Stimulated activated CD4-positive, alpha-beta T cell treated with anti-CD3 and anti-CD28 coated beads, Interleukin-2, amount 100 ng/mL, for 4 hours (primary cell): ENCODE results near the gene PTPN7.
"Not testable (repeated sequence)": the region's sequence is repeated elsewhere in the genome, so short reads cannot be mapped to it uniquely, and the experiment has no call there.

ENCODE experiments used
- DNase-seq: peaks from one replicate; pipeline ENCODE4 v3.0.0-alpha.2; 2020; ENCODE audit warnings: low read depth

The PTPN7 gene

DNA sequence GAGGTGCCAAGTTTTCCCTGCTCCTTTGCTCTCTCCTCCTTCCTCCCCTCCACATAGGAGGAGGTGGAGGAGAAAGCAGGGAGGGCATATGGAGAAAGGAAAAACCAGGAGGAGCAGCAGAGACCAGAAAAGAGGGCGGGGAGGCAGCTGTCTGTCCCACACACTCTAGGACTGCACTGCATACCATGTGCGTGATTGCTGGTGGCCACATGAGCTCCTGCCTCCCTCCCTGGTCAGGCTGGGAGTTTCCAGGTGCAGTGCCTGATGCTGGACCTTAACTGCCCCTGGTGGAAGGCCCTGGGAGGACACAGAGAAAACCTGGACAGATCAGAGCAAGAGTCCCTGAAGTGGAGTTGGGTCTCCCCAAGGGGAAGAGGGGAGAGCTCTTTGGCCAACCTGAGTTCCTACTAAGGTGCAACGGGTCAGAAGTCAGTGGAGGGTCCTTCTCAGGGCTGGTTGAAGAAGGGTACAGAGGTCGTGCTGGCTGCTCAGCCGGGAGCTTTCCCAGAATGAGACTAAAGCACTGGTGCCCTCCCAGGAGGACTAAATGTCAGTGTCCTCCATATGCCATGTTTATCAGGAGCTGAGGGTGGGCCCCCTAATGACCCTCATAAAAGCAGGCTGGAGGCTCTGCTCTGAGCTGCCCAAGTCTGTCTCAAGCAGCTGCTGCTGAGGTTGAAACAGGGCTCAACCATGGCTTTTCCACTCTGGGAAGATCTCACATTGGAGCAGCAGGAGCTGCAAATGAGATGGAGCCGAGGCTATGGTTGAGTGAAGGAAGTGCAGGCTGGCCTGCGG lies 29.7 kb upstream of the PTPN7 start:
- DNase-seq = no peak

DNA sequence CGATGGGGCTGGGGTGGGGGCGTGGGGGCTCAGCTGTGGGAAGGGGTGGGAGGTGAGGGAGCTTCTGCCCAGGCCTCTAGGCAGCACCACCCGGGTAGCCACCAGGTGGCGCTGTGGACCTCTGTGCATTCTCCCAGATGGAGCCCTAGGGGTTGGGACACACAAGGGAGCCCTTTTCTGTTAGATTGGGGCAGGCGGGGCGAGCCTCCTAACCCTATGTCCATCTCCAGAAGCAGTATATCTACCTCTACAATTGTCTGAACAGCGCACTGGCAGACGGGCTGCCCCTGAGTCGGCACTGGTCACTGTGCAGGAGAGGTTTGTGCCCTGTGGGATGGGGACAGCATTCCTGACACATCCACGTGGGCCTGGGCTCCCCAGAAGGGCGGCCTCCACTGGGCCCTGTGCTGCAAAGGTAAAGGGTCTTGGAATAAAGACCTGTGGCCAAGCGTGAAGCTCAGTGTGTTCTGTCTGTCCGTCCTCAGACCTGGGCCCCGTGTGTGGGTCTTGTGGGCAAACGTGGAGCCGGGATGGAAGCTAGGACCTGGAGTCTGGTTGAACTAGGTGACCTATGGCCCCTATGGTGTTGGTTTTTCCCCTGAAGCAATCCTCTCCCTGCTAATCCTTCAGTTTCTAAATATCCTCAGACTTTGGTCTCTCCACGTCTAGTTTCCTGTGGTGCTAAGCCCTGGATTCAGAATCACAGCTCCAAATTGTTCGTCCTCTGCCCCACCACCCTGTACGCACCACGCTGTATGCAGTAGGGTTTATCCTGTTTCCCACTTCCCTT lies 28.8 kb upstream of the PTPN7 start:
- peak; percentile 66 for DNase-seq

DNA sequence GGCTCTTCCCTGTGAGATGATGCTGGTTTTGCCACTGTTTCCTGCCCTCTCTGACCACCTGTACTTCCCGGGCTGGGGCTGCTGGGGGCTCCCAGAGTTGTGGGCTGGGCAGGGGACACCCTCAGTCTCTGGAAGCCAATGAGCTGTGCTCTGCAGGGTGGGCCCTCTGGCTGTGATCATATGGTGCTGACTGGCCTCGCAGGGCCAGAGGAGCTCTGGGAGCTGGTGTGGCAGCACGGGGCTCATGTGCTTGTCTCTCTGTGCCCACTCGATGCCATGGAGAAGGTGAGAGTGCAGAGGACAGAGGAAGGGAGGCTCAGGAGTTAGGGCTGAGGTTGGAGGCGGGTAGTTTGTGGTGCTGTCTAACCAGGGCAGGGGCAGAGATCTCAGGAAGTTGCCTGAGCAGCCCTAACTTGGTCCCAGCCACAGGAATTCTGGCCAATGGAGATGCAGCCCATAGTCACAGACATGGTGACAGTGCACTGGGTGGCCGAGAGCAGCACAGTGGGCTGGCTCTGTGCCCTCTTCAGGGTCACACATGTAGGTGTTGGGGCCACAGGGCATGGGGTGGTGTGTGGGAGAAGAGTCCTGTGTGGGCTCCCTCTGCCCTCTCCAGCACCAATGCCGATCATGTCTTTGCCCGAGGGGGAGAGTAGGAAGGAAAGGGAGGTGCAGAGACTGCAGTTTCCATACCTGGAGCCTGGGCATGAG lies 27.4 kb upstream of the PTPN7 start:
- no peak for DNase-seq

DNA sequence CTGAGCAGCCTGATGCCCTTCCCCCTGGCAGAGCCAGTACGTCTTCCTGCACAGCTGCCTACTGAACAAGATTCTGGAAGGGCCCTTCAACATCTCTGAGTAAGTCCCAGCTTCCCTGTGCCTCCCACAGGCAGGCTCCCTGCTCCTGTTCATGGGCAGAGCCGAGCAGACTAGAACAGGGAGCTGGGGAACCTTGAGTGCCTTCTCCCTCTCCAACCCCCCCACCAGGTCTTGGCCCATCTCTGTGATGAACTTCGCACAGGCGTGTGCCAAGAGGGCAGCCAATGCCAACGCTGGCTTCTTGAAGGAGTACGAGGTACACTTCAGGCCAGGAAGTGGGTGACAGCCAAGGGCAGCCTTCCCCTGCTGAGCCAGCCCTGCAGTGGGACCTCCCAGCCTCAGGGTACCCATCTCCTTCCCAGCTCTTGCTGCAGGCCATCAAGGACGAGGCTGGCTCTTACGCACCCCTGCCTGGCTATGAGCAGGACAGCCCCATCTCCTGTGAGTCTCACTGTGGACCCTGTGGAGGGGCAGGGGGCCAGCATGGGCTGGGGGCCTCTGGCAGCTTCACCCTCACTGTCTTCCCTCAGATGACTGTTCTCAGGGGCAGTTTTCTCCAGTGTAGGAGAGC lies 26.8 kb upstream of the PTPN7 start:
- no peak for DNase-seq

DNA sequence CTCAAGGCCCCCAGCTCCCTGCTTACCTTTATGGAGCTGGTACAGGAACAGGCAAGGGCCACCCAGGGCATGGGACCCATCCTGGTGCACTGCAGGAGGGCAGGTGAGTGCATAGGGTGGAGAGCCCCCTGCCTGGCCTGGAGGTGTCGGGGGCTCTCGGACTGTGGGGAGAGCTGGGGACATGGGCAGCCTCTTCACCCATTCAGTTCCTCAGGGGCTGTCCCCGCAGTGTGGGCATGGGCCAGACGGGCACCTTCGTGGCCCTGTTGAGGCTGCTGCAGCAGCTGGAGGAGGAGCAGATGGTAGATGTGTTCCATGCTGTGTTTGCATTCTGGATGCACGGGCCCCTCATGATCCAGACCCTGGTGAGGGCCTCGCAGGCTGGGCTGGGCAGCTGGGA lies 25.9 kb upstream of the PTPN7 start:
- no peak for DNase-seq

DNA sequence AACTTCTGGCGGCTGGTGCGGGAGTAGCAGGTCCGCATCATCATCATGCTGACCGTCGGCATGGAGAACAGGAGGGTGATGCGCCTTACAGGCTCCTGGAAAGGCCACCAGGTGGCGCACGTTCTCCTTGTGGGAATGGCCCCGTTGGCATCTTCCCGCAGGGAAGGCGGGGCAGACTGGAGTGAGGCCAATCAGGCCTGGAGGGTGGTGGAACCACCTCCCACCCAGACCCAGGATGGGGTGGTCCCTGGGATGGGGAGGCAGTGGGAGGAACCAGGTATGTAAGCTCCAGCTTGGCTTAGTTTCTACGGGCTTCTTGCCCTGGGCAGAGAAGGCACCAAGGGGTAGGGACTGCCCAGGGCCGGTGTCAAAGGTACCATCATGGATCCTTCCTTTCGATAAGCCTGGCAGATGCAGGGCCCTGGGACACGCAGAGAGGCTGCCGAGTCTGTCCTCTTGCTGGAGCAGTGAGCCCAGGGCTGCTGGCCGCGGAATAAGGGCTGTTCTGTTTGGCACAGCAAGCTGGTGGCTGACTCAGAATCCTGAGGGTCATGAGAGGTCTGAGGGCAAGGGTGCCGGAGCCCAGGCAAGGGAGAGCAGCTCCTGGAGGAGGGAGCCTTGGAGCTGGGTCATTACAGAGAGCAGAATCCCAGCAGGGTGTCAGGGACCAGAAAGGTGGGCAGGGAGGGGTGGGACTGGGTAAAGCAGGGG lies 24.5 kb upstream of the PTPN7 start:
- peak; percentile 45 for DNase-seq

DNA sequence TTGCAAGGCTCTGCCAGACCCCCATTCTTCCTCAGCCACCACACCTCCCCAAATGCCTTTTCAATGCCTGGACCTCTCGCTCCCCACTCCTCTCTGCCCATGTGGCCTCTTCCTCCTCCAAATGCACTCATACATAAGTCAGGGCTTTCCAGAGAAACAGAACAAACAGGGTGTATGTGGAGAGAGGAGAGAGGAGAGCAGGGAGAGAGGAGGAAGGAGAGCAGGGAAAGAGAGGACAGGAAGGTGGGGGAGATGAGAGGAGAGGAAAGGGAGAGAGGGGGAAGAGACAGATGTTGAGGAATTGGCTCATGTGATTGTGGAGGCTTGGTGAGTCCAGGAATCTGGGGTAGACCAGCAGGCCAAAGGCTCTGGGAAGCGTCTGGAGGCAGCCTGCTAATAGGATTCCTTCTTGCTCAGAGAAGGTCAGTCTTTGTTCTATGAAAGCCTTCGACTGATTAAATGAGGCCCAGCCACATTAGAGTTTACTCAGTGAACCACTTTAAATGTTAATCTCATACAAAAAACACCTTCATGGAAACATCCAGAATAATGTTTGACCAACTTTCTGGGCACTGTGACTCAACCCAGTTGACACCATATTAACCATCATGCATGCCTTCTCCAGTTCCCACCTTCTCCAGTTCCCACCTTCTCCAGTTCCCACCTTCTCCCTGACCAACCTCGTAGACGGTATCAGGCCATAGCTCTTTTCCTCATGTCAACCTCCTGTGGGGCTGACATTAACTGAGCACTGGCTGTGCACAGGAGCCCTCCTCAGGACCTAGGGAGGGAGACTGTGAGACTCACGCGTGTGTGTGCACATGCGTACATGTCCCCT lies 21.9 kb upstream of the PTPN7 start:
- no peak for DNase-seq

DNA sequence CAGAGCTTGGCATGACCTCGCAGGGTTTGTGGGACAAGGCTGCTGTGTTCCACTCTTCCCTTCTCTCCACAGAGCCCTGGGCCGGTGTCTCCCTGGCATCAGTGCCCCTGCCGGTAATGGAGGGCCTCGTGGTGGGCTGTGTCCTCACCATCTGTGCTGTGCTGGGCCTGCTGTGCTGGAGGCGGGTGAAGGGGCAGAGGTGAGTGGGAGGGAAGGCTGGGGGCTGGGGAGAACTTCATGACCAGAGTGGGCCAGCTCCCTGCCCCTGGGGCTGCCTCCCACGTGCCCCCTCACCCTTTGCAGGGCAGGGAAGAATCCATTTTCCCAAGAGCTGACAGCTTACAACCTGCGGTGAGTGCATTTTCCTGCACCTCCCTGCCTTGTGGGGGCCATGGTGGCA lies 21.2 kb upstream of the PTPN7 start:
- no peak for DNase-seq

DNA sequence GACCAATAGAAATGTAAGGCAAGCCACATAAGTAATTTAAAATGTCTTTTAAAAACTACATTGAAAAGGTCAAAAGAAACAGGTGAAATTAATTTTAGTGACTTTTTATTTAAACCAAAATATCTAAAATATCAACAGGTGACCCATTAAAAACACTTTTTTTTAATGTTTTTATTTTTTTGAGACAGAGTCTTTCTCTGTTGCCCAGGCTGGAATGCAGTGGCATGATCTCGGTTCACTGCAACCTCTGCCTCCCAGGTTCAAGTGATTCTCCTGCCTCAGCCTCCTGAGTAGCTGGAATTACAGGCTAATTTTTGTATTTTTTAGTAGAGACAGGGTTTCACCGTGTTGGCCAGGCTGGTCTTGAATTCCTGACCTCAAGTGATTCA lies 20.3 kb upstream of the PTPN7 start:
- DNase-seq = not testable (repeated sequence)

DNA sequence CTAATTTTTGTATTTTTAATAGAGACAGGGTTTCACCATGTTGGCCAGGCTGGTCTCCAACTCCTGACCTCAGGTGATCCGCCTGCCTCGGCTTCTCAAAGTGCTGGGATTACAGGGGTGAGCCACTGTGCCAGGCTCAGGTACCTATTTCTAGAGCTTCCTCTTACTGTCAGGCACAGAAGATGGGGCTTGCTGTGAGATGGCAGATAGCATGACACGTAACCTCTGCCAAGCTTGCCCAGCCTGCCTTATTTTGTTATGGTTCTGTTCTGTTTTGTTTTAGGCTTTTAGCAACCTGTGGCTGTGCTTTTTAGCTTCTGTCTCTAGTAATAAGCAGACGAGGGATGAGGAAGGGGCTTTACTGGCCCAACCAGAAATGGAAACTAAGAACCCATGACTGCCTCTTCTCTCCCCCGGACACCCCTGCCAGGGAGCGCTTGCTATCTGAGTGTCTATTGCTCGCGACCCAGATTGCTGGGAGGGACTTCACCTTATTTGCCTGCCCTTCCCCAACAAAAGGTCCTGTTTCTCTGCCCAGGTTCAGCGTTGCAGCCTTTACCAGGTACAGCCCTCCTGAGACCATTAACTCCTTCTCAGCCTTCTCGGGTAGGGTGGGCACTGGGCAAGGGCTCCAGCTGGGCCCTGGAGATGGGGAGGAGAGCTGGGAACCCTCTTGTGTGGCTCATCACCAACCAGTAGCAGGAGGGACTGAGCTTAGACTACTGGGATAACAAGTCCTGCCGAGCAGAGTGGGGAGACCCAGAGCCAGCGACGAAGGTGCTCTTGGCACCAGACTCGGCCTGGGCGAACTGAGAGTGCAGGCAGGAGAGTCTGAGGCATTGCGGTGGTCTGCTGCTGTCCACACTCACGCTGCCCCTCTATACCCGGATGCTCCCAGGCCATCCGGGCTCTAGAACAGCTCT lies 19.7 kb upstream of the PTPN7 start:
- no peak for DNase-seq

DNA sequence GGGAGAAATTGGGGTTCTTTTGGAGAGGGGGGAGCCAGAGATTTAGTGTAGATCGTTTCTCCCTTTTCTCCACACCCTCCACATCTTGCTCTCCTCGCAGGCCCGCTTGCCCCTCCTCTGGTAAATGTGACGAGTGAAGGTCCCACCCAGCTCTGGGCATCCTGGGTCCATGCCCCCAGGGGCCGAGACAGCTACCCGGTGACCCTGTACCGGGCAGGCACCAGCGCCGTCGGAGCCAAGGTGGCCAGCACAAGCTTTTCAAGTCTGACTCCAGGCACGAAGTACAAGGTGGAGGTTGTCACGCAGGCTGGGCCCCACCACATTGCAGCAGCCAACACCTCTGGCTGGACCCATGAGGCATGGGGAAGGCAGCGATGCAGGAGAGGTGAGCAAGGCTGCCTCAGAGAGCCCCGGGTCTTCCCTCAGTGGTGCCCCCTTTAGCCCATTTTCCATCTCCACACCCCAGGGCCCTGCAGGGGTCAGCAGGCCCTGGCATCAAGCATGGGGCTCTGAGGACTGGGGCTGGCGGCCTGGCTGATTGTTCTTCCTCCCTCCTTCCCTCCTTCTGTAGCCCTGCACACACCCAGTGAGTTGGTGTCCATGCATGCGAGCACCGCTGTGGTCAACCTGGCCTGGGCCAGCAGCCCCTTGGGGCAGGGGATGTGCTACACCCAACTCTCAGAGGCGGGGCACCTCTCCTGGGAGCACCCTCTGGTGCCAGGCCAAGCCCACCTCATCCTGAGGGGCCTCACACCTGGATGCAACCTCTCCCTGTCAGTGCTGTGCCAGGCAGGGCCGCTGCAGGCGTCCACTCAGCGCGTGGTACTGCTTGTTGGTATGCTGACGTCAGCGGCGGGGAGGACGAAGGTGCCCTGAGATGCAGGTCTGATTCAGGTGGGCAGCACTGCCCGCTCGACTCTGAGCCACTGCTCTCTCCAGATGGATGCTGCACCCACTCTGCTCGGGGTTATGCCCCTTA lies 16.8 kb upstream of the PTPN7 start:
- no peak for DNase-seq

DNA sequence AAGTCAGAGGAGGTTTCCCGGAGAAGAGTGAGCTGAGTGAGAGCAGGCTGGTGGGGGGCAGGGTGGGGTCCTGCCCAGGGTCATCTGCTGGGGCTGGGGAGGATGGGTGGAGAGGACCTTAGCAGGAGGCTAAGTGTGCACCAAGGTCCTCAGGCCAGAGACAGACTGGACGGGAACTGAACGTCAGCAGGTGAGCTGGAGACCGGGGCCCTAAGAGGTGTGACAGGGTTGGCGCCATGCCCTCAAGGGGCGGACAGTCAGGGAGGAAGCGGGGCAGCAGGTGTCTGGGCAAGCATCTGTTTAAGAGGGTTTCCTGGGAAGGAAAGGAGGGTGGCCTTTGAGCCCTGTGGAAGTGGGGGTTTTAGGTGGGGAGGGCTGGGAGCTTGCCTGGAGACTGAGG lies 13.6 kb upstream of the PTPN7 start:
- no peak for DNase-seq

DNA sequence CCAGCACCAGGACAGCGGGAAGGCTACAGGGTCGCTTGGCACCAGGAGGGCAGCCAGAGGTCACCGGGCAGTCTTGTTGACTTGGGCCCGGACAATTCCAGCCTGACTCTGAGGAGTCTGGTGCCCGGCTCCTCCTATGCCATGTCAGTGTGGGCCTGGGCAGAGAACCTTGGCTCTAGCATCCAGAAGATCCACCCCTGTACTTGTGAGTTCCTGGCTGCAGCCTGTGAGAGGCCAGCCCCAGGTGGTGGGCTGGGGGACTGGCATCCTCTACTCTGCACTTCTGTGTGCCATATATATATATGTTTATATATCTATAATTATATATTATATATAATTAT lies 11.6 kb upstream of the PTPN7 start:
- no peak for DNase-seq

DNA sequence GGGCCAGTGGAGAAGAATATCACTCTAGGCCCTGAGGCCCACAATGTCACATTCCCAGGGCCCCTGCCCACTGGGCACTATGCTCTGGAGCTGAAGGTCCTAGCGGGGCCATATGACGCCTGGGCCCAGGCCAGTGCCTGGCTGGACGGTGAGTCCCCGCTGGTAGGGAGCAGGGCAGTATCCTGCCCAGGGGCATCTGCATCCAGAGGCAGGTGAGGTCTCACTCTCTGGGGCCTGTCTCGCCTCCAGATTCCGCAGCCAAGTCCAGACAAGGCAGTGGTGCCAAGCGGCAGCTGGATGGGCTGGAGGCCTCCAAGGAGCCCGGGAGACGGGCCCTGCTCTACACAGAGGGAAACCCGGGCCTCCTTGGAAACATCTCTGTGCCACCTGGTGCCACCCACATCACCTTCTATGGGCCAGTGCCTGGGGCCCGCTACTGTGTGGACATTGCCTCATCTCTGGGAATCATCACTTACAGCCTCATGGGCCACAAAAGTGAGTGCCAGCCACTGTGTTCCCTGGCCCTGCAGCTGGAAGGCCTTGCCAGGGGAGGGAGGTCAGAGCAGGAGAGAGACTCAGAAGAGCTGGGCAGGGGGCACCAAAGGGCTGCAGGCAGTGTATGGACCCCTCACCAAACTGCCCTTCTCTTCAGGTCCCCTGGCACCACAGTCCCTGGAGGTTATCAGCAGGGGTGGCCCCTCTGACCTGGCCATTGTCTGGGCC lies 11.1 kb upstream of the PTPN7 start:
- DNase-seq = no peak

DNA sequence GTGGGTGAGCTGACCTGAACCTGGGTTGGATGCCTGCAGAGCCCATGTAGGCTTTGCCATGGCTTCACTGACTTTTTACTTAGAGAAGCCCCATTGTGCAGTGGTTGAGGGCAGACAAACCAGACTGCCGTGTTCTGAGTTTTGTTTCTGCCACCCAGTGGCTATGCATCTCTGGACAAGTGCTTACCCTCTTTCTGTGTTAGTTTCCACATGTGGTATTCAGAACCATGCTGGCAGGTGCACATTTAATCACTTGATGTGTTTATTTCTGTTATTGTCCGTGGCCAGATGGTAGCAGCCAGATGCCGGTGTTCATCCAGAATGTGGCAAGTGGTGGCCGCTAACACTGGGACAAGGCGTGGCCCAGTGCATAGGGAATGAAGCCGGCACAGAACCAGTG lies 10.3 kb upstream of the PTPN7 start:
- no peak for DNase-seq

DNA sequence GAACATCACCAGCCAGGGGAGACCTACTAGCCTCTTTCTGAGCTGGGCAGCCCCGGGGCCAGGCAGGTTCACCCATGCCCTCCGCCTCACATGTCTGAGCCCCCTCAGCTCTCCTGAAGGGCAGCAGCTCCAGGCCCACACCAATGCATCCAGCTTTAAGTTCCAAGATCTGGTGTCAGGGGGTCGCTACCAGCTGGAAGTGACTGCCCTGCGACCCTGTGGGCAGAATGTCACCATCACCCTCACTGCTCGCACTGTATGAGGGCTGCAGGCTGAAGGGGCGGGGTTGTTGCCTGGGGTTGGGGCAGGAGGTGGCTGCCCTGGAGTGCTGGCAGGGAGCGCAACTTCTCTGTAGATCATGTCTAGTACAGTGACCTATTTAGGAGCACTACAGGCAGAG lies 8.5 kb upstream of the PTPN7 start:
- DNase-seq = no peak

DNA sequence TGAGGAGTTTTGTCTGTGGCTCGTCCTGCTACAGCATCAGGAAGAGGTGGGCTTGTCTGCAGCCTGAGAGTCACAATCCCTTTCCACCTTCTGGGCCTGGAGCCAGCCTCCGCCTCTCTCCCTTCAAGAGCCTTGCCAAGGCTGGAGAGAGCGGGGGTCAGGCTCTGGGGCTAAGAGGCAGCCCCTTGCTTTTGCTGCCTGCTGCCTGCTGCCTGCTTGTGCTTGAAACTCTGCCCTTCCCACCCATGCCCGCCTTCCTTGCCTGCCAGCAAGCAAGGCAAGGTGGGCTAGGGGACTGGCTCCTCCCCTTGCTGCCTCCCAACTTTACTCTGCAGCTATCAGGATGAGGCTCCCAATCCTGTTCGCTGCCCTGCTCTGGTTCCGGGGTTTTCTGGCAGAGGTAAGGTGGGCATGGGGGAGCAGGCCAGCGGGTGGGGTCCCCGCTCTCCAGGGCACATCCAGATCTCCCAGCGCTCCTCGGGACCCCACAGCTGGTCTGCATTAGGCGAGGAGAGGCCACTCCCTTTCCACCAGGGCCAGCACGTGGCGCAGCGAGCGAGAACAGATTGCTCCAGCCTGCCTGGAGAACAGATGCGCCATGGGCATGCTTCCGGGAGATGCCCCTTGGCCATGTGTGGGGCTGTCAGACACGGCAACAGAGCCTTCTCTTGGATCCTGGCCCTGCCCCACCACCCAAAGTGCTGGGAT lies 7.5 kb upstream of the PTPN7 start:
- DNase-seq = no peak
